ENCODE data around the gene ANKRD66.

The ANKRD66 gene

DNA sequence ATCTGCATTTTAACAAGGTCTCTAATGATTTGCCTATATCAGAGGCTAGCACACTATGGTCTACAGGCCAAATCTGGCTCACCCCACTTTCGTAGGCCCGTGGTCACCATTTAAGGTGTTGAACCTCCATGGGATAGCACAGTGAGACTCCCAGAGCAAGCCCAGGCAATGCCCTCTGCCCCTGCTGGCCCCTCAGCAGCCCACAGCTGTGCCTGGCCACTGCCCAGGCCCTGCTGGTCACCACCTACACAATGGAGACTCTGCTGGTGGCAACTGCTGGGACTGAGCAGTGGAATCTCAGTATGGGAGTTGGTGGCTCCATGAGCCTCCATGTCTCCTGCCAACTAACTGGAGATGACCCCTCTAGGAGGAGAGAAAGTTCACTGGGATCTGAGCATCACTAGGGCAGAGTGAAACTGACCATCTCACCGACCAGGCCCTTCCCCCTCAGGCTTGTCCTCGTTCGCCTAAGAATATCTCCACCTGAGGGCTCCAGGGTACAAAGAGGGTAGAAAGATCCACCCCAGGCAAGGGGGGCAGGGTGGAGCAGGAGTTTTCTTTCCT is 2.3 kb downstream of the ANKRD66 start:
- TF ChIP-seq, protein P1, sequence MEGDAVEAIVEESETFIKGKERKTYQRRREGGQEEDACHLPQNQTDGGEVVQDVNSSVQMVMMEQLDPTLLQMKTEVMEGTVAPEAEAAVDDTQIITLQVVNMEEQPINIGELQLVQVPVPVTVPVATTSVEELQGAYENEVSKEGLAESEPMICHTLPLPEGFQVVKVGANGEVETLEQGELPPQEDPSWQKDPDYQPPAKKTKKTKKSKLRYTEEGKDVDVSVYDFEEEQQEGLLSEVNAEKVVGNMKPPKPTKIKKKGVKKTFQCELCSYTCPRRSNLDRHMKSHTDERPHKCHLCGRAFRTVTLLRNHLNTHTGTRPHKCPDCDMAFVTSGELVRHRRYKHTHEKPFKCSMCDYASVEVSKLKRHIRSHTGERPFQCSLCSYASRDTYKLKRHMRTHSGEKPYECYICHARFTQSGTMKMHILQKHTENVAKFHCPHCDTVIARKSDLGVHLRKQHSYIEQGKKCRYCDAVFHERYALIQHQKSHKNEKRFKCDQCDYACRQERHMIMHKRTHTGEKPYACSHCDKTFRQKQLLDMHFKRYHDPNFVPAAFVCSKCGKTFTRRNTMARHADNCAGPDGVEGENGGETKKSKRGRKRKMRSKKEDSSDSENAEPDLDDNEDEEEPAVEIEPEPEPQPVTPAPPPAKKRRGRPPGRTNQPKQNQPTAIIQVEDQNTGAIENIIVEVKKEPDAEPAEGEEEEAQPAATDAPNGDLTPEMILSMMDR (IDR thresholded peaks at IDR 0.05; ENCODE audit: low read depth, low read length, missing control alignments) = no peak
- DNase-seq (ENCODE audit: low read depth) = no peak
- in situ Hi-C loops (cut with HindIII; ENCODE audit: low sequenced_read_pairs) = no loop called here
- no peak overlapping the region for H3K4me3 ChIP-seq (ENCODE audit: low read depth, low read length)

DNA sequence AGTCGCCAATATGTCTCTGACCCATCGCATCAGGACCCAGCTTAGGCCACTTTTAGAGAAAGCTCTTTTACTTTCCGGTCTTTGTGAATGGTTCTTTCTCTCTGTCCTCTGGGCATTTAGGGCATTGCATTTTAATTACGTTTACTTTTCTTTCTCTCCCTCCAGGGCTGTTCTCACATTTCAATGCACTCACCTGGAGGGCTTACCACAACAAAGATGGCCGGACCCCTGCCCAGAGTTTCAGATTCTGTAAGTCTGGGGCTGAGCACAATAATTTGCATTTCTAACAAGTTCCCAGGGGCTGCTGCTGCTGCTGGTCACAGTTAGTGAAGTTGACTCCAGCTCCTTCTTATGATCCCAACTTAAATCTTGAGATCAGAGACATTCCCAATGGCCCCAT is 3.0 kb downstream of the ANKRD66 start:
- TF ChIP-seq, protein P1 (IDR thresholded peaks at IDR 0.05; ENCODE audit: low read depth, low read length, missing control alignments) = no peak
- no peak overlapping the region for H3K4me3 ChIP-seq (ENCODE audit: low read depth, low read length)
- in situ Hi-C loops (cut with HindIII; ENCODE audit: low sequenced_read_pairs) = no loop called here
- DNase-seq (ENCODE audit: low read depth) = no peak

DNA sequence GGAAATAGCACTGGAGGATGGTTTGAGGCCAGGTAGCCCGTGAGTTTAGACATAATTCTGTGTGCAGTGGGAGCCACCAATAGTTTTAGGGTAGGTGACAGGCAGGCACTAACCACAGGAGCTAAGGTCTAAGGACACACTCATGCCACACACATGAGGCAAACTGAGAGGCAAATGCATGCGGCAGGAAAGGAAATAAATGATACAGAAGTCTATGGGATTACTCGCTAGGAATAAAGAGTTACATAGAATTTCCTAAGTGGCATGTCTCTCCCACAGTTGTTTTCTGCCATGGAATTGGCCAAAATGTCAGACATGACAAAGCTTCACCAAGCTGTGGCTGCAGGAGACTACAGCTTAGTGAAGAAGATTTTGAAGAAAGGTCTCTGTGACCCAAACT is 4.9 kb downstream of the ANKRD66 start:
- in situ Hi-C loops (cut with HindIII; ENCODE audit: low sequenced_read_pairs) = no loop called here
- TF ChIP-seq, protein P1 (IDR thresholded peaks at IDR 0.05; ENCODE audit: low read depth, low read length, missing control alignments) = no peak
- H3K4me3 ChIP-seq (ENCODE audit: low read depth, low read length) = no peak overlapping the region
- no peak for DNase-seq (ENCODE audit: low read depth)

DNA sequence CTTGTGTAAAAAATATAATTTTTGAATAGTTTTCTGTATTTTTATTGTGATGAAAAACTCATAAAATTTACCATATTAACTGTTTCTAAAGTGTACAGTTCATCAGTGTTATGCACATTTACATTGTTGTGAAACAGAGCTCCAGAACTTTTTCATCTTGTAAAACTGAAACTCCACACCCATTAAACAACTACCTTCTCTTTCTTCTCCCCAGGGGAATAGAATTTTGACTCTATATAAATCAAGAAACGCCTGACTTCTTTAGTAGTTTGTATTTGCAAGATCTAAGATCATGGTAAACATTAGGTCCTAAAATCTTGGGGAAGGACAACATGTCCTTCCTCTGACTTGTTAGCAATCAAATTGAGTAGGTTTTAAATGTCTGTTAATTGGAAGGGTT is 9.1 kb downstream of the ANKRD66 start:
- in situ Hi-C loops (cut with HindIII; ENCODE audit: low sequenced_read_pairs) = no loop called here
- H3K4me3 ChIP-seq (ENCODE audit: low read depth, low read length) = no peak overlapping the region
- TF ChIP-seq, protein P1 (IDR thresholded peaks at IDR 0.05; ENCODE audit: low read depth, low read length, missing control alignments) = no peak
- DNase-seq (ENCODE audit: low read depth) = no peak

DNA sequence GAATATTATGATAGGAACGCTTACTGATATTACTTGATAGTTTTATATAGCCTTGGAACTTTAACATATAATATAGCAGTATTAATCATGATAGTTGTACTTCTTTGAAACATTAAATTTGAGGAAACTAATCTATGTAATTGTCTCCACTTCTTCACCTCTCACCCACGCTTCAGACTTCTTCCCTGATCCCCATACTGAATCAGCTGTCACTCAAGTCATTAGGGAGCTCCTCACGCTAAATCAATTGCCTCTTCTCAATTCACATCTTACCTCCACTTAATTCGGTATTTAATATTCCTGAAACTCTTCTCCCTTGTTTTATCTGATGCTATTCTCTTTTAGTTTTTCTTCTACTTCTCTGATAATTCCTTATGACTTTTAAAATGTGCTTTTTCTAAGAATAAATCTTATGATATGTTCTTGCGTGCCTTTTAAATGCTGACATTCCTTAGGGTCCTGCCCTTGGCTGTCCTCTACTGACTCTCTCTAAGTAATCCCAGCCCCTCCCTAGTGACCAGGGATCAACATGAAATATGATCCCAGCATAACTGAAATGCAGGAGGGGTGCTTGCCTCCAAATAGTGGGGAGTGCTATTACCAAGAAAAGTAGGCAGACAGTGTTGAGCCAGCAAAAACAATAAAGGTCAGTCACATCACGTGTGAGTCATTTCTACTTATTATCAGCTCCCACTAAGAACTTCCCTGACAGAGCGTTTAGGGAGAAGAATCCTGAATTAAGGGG is 9.9 kb downstream of the ANKRD66 start:
- no peak for DNase-seq (ENCODE audit: low read depth)
- no peak overlapping the region for H3K4me3 ChIP-seq (ENCODE audit: low read depth, low read length)
- TF ChIP-seq, protein P1 (IDR thresholded peaks at IDR 0.05; ENCODE audit: low read depth, low read length, missing control alignments) = no peak
- in situ Hi-C loops (cut with HindIII; ENCODE audit: low sequenced_read_pairs) = no loop called here

DNA sequence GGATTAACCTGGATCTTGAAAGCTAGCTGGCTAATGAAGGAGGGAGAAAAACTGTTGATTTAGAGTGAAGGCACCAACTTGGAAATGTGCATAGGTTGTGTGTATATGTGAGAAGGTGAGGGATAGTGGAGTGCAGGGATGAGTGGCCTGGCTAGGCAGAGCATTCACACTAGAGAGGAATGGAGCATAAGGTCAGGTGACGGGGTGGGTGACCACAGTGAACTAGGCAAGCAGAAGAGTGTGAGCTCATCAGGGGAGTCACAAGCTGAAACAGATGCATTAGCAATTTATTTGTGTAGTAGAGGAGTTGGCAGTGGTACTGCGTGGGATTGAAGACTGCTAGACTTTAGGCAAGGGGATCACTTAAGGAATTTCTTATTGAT is 10.5 kb downstream of the ANKRD66 start:
- in situ Hi-C loops (cut with HindIII; ENCODE audit: low sequenced_read_pairs) = no loop called here
- TF ChIP-seq, protein P1 (IDR thresholded peaks at IDR 0.05; ENCODE audit: low read depth, low read length, missing control alignments) = no peak
- no peak overlapping the region for H3K4me3 ChIP-seq (ENCODE audit: low read depth, low read length)
- DNase-seq (ENCODE audit: low read depth) = no peak
